Panc1 (cell line): Measurements from ENCODE around the gene KCNH1. TPM values are rescaled to one million over a fixed set of nuclear protein-coding genes. Genes with fewer than 3 reads are reported as not detected.

Source experiments
- ATAC-seq: fragments of 200-7000 bp; cut with Tn5 transposase; 2 replicates; pipeline ENCODE4 v1.9.1; 2020; ENCODE audit warnings: mild to moderate bottlenecking, moderate library complexity
- BruUV-seq: library from RNA; stranded (reverse); fragments of 400-500 nt; replicated peaks from 2 replicates; lab custom pipeline; 2021; lab: Mats Ljungman, UMichigan
- CTCF ChIA-PET: fragments of 300-600 bp; sonication (Branson Sonifier 250); formaldehyde crosslinking; loops from one replicate; lab custom pipeline; 2022; ENCODE audit warnings: antibody characterized with exemption; lab: Charles Lee
- POLR2A ChIA-PET: fragments of 300-600 bp; sonication (Branson Sonifier 250); formaldehyde crosslinking; loops from one replicate; lab custom pipeline; 2022; ENCODE audit warnings: antibody characterized with exemption; lab: Charles Lee
- DNase-seq: peaks from one replicate; pipeline ENCODE4 v3.0.0-alpha.2; 2010; ENCODE audit warnings: low read depth, low spot score
- H3K27ac ChIP-seq: 2 replicates; pipeline ENCODE4 v1.5.1; 2011; ENCODE audit warnings: mild to moderate bottlenecking, low read length, inconsistent platforms
- H3K27me3 ChIP-seq: fragments of 200-500 bp; sonication (Bioruptor generic); 2 replicates; pipeline ENCODE4 v1.6.0; 2014; ENCODE audit warnings: low read length, inconsistent platforms; ENCODE audit not compliant: control insufficient read depth, insufficient read depth
- H3K36me3 ChIP-seq: fragments of 200-500 bp; sonication (Bioruptor generic); 2 replicates; pipeline ENCODE4 v1.5.1; 2014; ENCODE audit warnings: inconsistent platforms, mild to moderate bottlenecking, low read length, moderate library complexity; ENCODE audit not compliant: control insufficient read depth, insufficient read depth
- H3K4me1 ChIP-seq: 2 replicates; pipeline ENCODE4 v1.5.1; 2011; ENCODE audit warnings: inconsistent platforms, mild to moderate bottlenecking, low read length, moderate library complexity; ENCODE audit not compliant: control insufficient read depth, insufficient read depth
- H3K4me3 ChIP-seq, 2 experiments: 2 replicates each; pipeline ENCODE4 v1.5.1; 2011 to 2012; ENCODE audit warnings: low read depth in 2 of 2, low read length in 2 of 2, mild to moderate bottlenecking in 2 of 2, inconsistent platforms in 1 of 2, moderate library complexity in 1 of 2
- H3K9me3 ChIP-seq: fragments of 200-500 bp; sonication (Bioruptor generic); 2 replicates; pipeline ENCODE4 v1.5.1; 2014; ENCODE audit warnings: low read depth, mild to moderate bottlenecking, inconsistent platforms, low read length, moderate library complexity; ENCODE audit not compliant: control insufficient read depth, insufficient read depth
- CTCF ChIP-seq: fragments of 450-650 bp; IDR thresholded peaks from 2 replicates; pipeline ENCODE4 v1.5.1; 2017; ENCODE audit warnings: mild to moderate bottlenecking
- POLR2AphosphoS5 ChIP-seq: IDR thresholded peaks from 2 replicates; pipeline ENCODE4 v1.6.1; 2012; ENCODE audit warnings: mild to moderate bottlenecking, low read depth, low read length, moderate library complexity
- REST ChIP-seq, 2 experiments: IDR thresholded peaks; 2 replicates each; pipeline ENCODE4 v1.6.1; 2011 to 2012; ENCODE audit warnings: low read depth in 2 of 2, control low read depth in 1 of 2, low read length in 1 of 2, mild to moderate bottlenecking in 1 of 2, moderate library complexity in 1 of 2; ENCODE audit not compliant: insufficient read depth in 1 of 2
- SIN3A ChIP-seq: IDR thresholded peaks from 2 replicates; pipeline ENCODE4 v1.6.1; 2012; ENCODE audit warnings: low read depth, mild to moderate bottlenecking, low read length, moderate library complexity, borderline replicate concordance; ENCODE audit not compliant: insufficient read depth
- TCF7L2 ChIP-seq: IDR thresholded peaks from 2 replicates; pipeline ENCODE4 v1.6.1; 2011; ENCODE audit warnings: mild to moderate bottlenecking, low read depth, low read length, inconsistent platforms
- in situ Hi-C: cut with HindIII; loops from 2 replicates; pipeline ENCODE4 v1.10.0; 2016; ENCODE audit warnings: low sequenced_read_pairs, low pct_unique_long_range_greater_than_20kb
- intact Hi-C: fragments of 100-400 bp; cut with micrococcal nuclease; formaldehyde crosslinking; loops from one replicate; pipeline ENCODE4 v1.10.0; 2022; ENCODE audit not compliant: unreplicated experiment
- total RNA-seq: library from RNA; stranded (reverse); gene quantifications from one replicate; pipeline ENCODE4 v1.2.1, GENCODE V29; 2021; ENCODE audit not compliant: unreplicated experiment

KCNH1 gene
- total RNA-seq, 1 experiment from 2014 or later = not detected

- POLR2A ChIA-PET = no interaction called here
- ATAC-seq (no peak), DNase-seq (no peak)
- CTCF ChIA-PET = no interaction called here
- H3K36me3 ChIP-seq = no peaks in the 10 kb centered on the region
- in situ Hi-C loops = no loop called here
- TF ChIP-seq REST (IDR thresholded peaks at IDR 0.05; ENCODE audit: insufficient read depth in 1 of 2, low read depth in 2 of 2, low read length in 1 of 2) (no peak), POLR2AphosphoS5 (no peak), SIN3A (no peak), TCF7L2 (no peak), CTCF (no peak)
- H3K27me3 ChIP-seq = no peaks in the 10 kb centered on the region; the same call in 1 of the 2 replicates
- intact Hi-C loops = no loop called here
- H3K4me3 ChIP-seq = no peak overlapping the region
- no peaks in the 10 kb centered on the region for H3K9me3 ChIP-seq
- BruUV-seq = no TSS peak
- no peak overlapping the region for H3K27ac ChIP-seq
- H3K4me1 ChIP-seq = no peaks in the 10 kb centered on the region
These were observed 435.3 kb downstream of the KCNH1 start for GRCh38 chr1:210698661-210699060.

DNA sequence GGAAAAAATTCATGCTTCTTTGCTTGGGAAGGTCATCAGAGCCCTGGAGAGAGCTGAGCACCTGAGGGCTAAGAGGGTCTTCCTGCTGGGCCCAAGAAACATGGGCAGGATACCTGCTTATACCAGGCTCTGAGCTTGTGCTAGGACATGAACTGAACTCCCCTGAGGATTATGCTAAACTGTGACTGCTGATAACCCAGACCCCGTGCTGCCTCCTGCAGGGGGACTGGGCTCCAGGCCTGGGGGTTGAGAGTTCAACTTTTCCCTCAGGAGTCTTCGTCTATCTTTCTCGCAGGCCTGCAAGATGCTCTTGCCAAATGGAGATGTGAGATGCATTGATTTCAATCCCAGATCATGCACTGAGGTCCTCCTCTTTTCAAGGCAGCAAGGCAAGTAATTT is 436.8 kb downstream of the KCNH1 start:
- BruUV-seq = no TSS peak
- TF ChIP-seq REST (IDR thresholded peaks at IDR 0.05; ENCODE audit: insufficient read depth in 1 of 2, low read depth in 2 of 2, low read length in 1 of 2) = no peak
- TF ChIP-seq CTCF = no peak
- TF ChIP-seq SIN3A = no peak
- no peak for TF ChIP-seq POLR2AphosphoS5
- TF ChIP-seq TCF7L2 = no peak
- H3K4me3 ChIP-seq = no peak overlapping the region
- intact Hi-C loops = no loop called here
- H3K36me3 ChIP-seq = no peaks in the 10 kb centered on the region
- in situ Hi-C loops = no loop called here
- no peaks in the 10 kb centered on the region; the same call in 1 of the 2 replicates for H3K27me3 ChIP-seq
- H3K27ac ChIP-seq = no peak overlapping the region
- DNase-seq (no peak), ATAC-seq (no peak)
- H3K9me3 ChIP-seq = no peaks in the 10 kb centered on the region
- CTCF ChIA-PET = no interaction called here
- no peaks in the 10 kb centered on the region for H3K4me1 ChIP-seq
- POLR2A ChIA-PET = no interaction called here
